Pons (tissue), 1 donor: ENCODE results near the gene FNBP1.

Experiments
- DNase-seq: peaks from one replicate; pipeline ENCODE4 v3.0.0-alpha.2; 2016; ENCODE audit warnings: low spot score

Gene FNBP1

DNA sequence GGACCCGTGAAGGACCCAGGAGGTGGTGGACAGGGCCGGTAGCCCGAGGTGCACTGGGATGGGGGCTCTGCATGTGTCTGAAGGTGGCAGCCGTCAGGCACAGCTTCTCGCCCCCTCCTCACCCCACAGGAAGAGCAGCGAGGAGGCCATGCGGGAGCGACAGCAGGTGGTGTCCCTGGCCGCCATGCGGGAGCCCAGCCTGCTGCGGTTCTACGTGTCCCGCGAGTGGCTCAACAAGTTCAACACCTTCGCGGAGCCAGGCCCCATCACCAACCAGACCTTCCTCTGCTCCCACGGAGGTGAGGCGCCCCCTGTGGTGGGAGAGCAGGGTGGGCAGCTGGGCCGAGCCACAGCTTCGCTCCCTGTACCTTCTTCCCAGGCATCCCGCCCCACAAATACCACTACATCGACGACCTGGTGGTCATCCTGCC, 167.8 kb downstream of the FNBP1 start:
- DNase-seq, result no peak

DNA sequence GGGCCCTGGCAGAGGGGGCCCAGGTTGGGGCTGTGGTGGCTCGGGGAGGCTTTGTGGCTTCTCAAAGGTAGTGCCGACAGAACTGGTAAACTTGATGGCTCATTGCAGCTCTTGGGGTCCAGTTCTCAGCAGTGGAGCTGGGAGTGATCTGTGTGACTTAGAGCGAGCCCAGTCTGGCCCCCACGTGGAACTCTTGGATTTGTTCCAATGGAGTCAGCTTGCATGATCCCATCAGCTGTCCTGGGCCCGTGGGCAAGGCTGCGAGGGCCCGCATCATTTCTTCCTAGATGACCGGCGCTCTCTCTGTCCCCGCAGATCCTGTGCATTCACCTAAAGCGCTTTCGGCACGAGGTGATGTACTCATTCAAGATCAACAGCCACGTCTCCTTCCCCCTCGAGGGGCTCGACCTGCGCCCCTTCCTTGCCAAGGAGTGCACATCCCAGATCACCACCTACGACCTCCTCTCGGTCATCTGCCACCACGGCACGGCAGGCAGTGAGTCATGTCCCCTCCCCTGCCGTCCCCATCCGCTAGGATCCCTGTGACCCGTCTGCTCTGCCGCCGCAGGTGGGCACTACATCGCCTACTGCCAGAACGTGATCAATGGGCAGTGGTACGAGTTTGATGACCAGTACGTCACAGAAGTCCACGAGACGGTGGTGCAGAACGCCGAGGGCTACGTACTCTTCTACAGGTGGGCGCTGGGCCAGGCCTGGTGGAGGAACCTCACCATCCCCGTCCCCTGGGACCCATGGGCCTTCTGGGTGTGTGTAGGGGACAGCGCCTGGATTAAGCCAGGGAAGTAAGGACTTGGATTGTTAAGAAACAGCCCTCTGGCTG, 168.5 kb downstream of the FNBP1 start:
- DNase-seq, result no peak

DNA sequence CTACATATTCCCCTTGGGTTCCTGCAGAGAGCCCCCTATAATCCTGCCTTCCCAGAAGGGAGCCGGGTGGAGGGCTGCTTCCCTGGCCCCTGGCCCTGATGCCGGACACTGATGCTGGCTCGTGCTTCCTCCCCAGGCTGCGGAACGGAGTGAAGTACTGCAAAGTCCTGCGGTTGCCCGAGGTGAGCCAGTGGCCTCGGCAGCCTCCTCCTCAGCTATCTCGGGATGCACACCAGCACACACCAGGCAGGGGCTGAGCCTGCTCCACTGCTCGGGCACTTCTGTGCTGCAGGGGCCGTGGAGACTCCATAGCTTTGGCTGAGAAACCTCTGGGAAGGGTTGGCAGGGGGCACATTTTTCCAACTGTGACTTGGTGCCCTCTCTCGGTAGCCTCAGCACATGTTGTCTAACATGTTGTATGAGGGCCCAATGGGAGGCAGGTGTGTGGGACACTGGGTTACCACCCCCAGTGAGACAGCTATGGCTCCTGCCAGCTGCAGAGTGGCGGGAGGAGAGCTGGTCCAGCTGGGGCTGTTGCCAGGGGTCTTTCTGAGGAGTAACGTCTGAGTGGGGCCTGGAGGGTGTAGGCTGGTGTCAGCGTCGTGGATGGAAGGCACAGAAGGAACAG, 169.3 kb downstream of the FNBP1 start:
- no peak for DNase-seq

DNA sequence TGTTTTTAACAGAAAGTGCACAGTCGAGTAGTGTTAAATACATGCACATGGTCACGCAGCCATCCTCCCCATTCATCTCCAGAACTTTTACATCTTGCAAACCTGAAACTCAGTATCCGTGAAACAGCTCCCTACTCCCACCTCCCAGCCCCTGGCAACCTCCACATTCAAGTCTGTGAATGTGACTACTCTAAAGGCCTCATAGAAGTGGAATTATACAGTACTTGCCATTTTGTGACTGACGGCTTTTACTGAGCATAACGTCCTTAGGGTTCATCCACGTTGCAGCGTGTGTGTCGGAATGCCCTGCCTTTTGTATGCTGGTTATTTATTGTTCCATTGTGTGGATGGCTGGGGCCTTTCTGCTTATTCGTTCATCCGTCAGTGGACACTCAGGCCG, 171.9 kb downstream of the FNBP1 start:
- no peak for DNase-seq

DNA sequence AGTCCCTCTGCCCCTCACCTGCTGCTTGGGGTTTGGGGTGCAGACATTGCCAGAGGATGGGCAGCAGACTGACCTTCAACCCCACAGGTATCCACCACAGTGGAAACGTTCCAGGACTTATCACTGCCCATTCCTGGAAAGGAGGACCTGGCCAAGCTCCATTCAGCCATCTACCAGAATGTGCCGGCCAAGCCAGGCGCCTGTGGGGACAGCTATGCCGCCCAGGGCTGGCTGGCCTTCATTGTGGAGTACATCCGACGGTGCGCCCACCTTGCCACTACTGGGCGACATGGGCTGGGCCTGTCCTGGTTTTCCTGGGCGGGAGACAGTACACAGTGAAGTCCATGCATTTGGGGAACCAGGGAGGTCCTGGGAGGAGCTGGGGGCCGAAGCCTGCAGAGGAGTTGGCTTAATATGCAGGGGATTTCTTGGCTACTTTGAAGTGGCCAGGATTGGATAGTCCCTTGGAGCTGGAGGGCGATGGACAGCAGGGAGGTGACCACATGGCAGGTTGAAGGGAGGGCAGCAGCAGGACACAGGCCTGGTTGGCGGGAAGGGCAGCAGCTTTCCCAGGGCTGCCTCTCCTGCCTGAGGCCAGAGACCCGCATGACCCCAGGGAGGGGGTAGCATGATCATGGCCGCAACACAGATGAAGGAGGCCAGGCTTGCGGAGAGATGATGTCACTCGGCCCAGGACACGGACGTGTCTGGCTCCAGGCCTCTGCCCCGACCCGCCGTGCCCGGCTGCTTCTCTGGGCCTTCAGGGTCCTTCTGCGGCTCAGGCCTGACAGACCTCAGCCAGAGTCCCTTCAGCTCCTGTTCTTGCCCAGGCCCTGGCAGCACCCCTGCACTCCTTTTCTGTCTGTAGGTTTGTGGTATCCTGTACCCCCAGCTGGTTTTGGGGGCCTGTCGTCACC, 173.1 kb downstream of the FNBP1 start:
- no peak for DNase-seq

DNA sequence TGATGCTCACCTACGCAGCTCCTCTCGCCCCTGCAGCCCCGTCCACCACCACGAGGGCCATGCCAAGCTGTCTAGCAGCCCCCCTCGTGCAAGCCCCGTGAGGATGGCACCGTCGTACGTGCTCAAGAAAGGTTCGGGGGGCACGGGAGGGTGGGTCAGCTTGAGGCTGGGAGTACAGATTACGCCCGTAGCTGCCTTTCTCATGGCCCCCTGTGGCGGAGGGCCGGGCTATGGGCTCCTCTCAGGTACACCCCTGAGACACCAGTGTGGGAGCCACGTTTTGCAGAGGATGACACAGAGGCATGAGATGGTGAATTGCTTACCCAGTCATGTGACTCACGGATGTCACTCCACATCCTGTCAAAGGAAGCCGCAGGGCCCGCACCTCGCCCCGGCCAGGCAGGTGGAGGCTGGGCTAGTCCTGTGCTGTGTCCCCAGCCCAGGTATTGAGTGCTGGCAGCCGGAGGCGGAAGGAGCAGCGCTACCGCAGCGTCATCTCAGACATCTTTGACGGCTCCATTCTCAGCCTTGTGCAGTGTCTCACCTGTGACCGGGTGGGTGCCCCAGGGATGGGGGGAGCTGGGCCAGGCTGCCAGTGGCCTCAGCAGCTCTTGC, 174.0 kb downstream of the FNBP1 start:
- DNase-seq, result no peak

DNA sequence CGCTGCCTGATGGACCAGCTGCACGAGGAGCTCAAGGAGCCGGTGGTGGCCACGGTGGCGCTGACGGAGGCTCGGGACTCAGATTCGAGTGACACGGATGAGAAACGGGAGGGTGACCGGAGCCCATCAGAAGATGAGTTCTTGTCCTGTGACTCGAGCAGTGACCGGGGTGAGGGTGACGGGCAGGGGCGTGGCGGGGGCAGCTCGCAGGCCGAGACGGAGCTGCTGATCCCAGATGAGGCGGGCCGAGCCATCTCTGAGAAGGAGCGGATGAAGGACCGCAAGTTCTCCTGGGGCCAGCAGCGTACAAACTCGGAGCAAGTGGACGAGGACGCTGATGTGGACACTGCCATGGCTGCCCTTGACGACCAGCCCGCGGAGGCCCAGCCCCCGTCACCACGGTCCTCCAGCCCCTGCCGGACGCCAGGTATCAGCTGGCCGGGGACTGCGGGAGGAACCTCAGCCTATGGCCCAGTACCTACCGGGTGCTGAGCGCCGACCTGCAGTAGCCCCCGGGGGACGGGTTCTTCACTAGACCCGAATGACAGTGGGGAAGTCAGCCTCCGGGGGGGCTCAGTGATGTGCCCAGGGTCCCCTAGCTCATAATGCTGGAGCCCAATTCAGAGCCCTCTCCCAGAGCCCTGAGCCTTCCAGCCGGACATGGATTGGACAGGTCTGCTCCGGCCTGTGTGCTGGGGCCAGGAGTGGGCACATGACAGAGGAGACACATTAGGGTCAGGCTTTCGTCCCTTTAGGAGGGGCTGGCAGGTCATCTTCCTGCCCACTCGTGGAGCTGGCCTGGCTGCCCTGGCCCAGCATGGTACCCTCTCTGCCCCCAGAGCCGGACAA, 174.7 kb downstream of the FNBP1 start:
- no peak for DNase-seq

DNA sequence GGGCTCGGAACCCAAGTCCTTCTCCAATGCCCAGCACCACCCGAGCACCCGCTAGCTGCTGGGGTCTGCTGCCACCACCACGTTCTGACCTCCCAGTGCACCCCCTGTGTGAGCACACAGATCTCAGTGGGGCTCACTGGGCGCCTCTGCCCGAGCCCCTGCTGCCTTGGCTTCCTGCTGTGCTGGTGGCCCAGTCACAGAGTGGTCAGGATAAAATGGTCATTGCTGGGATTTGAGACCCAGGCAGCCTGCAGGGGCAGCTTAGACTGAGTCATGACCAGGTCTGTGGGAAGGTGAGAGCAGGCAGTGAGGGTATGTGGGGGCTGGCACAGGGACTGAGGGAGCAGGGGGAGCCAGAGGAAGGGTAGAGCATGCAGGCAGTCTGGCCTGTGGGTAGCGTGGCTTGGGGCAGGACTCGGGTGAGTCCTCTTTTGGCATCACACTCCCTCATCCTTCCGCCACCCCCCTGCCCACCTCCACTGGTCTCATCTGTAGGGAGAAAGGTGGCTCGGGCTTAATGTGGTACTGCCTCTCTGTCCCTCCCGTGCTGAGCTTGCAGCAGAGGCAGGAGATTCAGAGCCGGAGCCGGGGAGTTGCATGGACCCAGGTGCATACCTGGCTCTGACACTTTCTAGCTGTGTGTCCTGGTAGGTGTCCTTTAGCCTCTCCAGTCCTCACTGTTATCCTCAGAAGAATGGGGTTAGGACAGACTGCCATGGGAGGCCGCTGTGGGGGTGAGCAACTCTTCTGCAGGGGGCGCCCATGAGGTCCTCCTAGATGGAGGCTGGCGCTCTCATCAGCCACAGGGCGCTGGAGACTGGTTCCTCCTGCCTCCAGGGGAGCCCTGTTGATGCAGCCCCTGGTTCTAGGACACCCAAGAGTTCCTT, 175.6 kb downstream of the FNBP1 start:
- no peak for DNase-seq

DNA sequence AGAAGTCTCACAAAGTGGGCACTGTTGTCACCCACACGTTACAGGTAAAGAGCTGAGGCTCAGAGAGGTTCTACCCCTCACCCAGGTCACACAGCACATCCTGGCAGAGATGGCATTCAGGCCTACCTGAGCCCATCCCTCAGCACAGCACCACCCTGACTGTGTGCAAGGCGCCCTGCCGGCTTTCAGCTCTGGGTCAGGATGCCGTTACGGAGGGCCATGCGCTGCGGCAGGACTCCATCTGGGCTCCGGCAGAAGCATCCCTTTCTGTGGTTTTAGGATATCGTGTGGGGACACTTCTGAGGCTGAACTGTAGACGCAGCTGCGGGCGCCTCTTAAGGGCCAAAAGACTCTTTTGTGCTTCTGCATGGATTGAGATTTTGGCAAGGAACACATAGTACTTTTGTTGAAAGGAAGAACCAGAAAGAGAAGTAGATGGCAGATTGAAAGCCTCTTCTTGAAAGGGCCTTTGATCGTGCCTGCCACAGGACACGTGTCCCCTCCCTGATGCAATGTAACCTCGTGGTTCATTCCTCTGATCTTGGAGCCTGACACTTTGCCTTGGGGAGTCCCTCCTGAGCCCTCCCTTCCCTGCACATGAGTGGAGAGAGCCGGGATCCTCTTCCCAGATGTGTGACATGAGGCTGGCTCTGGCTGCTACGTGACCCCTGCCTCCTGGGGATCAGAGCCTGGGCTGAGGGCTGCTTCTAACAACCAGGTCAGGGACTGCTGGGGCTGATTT, 176.4 kb downstream of the FNBP1 start:
- peak; percentile 36 for DNase-seq

DNA sequence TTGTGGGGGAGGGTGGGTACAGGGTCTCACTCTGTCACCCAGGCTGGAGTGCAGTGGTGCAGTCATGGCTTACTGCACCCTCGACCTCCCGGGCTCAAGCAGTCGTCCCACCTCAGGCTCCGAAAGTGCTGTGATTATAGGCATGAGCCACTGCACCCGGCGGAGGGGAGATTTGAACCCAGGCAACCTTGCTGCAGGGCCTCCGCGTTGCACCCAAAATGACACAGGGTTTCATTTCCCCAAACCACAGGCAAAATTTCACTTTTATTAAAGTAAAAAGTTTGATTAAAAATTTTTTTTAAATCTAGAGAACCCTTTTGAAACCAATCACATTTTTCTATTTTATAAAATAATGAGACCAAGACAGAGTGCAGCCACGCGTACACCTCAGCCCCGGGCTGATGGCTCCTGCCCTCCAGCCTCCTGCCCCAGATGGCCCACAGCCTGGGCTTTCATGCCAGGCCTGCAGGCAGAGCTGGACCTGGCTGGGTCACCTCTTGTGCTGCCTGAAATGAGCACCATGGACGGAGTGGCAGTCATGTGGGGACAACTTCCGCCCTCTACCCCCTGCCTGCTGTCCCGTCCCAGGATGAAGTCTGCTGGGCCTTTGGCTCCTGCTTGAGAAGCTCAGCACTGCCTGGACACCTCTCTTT, 177.2 kb downstream of the FNBP1 start:
- DNase-seq, result no peak

DNA sequence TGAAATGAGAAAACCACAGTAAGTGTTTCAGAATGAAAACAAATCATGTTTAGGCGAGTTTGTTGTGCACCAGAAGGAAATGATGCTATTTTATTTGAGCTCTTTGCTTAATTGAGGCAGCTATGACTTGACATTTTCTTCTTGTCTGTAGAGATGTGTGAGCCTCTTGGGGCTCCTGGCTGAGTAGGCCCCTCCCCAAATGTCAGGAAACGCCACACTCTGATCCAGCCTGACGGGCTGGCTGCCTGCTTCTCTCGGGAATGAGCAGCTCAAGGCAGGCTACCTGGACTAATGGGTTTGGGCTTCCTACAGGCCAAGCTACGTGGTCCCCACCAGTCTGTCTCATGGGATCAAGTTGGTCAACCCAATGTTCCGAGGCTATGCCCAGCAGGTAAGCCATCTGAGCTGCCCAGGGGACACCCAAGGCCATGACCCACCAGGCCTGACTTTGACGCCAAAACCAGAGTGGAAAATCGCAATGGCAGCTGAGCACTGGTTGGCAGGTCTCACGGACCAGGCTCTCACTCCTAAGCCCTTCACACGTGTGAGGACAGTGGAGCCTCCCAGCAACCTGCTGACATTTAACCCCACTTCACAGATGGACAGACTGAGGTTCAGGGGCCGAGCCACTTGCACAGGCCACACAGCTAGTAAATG, 177.9 kb downstream of the FNBP1 start:
- DNase-seq, result no peak

DNA sequence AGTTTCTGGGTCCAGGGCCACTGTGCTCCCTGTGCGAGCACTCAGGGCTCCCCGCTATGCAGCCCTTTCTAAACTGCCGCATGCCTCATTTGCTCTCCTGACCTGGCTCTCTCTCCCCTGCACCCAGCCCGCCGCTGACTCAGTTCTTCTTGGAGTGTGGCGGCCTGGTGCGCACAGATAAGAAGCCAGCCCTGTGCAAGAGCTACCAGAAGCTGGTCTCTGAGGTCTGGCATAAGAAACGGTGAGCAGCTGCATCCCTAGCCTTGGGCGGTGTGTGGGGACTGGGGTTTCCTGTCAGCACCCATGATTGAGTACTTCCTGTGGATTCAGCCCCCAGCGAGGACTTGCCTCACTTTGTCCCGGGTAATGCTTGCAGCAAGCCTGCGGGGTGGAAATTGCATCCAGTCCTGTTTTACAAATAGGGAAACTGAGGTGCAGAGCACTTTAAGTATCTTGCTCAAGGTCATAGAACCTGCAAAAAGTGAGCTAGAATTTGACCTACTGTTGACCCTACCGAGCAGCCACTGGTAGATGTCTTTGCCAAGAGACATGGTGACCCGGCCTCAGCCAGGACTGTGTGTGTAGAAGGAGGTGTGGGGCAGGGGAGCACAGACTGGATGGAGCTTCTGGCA, 179.8 kb downstream of the FNBP1 start:
- DNase-seq, result no peak

DNA sequence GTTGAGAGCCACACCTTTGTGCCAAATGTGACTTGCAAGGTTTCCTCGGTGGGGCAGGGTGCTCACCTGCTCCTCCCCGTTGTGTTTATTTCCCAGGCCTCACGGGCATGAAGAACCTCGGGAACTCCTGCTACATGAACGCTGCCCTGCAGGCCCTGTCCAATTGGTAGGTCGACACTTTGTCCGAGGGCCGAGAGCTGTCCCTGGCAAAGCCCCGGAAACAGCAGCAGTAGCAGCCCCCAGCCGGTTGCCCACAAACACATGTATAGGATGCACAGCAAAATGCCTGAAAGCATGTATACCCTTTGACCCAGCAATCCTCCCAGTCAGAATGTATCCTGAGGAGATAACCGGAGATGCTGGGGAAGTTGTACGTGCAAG, 181.6 kb downstream of the FNBP1 start:
- DNase-seq, result no peak

DNA sequence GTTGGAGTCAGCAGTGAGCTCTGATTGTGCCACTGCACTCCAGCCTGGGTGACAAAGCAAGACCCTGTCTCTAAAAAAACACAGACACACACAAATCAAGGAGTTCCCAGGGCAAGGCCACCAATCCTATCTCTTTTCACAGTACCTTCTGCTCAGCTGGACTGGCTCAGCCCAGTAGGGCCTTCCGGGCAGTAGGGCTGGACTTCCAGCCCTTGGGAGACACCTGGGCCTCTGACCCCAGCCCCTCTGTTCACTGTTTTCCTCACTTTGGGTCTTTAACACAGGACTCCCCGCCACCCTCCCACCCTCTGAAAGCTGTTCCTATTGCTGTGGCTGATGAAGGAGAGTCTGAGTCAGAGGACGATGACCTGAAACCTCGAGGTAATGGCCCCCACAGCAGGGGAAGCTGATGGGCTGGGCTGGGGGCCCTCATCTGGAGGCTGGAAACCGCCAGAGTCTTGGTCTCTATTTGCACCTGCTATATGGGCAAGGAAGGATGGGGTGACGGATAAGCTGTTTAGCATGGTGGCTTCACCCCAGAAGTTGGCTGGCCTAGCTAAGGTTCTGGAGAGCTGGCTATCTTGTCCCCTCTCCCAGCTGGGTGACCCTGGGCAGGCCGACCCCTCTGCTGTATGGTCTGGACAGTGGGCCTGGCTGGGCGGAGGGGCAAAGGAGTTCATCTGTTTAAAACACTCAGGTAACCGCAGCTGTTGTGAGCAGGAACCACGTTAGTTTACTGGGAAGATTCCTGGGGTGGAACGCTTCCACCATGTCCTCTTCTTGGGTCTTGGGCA, 182.1 kb downstream of the FNBP1 start:
- no peak for DNase-seq

DNA sequence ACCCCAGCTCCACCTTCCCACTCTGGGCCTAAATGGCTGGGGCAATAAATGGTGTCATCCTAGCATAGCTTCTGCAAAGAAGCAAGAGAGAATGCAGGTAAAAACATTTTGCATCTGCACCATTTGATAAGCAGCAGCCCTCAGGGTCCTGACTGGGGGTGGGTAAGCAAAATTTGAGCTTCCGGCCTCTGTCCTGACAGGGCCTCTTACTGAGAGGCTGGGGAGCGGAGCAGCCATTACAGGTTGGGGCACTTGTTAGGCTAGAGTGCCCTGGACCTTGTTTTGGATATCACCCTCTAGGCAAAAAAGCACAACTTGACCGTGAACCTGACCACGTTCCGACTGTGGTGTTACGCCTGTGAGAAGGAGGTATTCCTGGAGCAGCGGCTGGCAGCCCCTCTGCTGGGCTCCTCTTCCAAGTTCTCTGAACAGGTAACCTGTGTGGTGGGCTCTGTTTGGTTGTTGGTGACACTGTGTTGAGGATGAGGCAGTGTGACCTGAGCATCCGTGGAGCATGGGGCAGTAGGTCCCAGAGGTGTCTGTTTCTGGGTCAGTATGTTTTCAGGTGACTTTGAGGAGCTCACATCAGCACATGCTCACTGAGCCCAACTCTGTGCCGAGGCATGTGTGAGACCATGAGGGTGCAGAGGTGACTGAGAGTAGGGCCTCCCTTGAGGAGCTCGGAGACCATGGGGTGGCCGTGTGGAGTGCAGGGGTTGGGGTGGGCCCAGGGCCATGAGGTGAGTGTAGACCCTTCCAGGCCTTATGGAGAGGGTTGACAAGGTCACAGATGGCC, 184.6 kb downstream of the FNBP1 start:
- DNase-seq, result no peak

DNA sequence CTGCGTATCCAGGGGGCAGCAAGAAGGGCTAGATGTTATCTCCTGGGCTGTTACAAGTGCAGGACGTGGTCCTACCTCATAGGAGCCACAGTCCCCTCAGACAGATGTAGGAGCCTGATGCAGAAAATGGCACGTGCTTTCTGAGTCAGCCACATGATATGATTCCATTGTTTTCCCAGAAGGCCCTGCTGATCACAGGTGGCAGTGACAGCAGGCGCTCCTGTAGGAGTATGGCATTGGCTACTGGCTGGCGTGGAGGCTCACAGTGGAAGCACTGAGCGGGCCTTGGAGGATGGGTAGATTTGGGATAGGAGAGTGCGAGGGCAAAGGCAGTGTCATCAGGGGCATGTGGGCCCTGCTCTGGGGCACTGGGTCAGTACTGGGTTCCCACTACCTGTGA, 185.8 kb downstream of the FNBP1 start:
- no peak for DNase-seq
